Gastroesophageal sphincter (tissue), 3 donors: Measurements from ENCODE around the gene EPHB2.

ENCODE experiments used
- CTCF ChIP-seq, 4 experiments: fragments of 200-600 bp in 2 of 4; fragments of 450-650 bp in 2 of 4; sonication (generic) in 1 of 4; IDR thresholded peaks; one replicate each; pipeline ENCODE4 v1.5.1; 2017 to 2019; ENCODE audit warnings: antibody characterized with exemption in 4 of 4, mild to moderate bottlenecking in 2 of 4, moderate library complexity in 2 of 4
- EP300 ChIP-seq: sonication (generic); formaldehyde crosslinking; IDR thresholded peaks from one replicate; pipeline ENCODE4 v1.6.1; 2017; ENCODE audit warnings: antibody characterized with exemption, mild to moderate bottlenecking
- POLR2A ChIP-seq, 2 donors: fragments of 450-650 bp; IDR thresholded peaks; one replicate each; pipeline ENCODE4 v1.6.1; 2017; ENCODE audit warnings: antibody characterized with exemption in 2 of 2, mild to moderate bottlenecking in 2 of 2, moderate library complexity in 1 of 2
- POLR2AphosphoS5 ChIP-seq: sonication (generic); formaldehyde crosslinking; IDR thresholded peaks from one replicate; pipeline ENCODE4 v1.6.1; 2017; ENCODE audit warnings: antibody characterized with exemption

- no peak for TF ChIP-seq CTCF (IDR thresholded peaks at IDR 0.05)
- no peak for TF ChIP-seq POLR2A (IDR thresholded peaks at IDR 0.05)
- TF ChIP-seq EP300, result no peak
- no peak for TF ChIP-seq POLR2AphosphoS5
Observed at GRCh38 chr1:22804406-22804805, 93.8 kb downstream of the EPHB2 start.
